Measurements from ENCODE around the gene WNK4. TPM values are rescaled to one million over a fixed set of nuclear protein-coding genes. Genes with fewer than 3 reads are reported as not detected.
A peak's percentile ranks its signal among the peaks of the same experiment; 100 is the strongest.

The WNK4 gene
- total and polyA plus RNA-seq, 8 donors, result 1.1 to 30.4 (median 2.7) TPM

GRCh38 chr17:42821176-42821575 lies 40.8 kb downstream of the WNK4 start:
- intact Hi-C loops (cut with DNase I; ENCODE audit: low total_unique reads), result no loop called here

GRCh38 chr17:42827472-42827871 lies 47.1 kb downstream of the WNK4 start:
- H3K27me3 ChIP-seq, result no peaks in the 10 kb centered on the region
- no peak overlapping the region for H3K4me3 ChIP-seq
- TF ChIP-seq EP300 (IDR thresholded peaks at IDR 0.05) (no peak), POLR2A (IDR thresholded peaks at IDR 0.05) (no peak), POLR2AphosphoS5 (IDR thresholded peaks at IDR 0.05) (no peak), CTCF (IDR thresholded peaks at IDR 0.05) (no peak)
- WGBS, 5 donors, result 89 to 100% (median 94%) methylated on average over 1 of the region's 1 CpG
- intact Hi-C loops (cut with DNase I; ENCODE audit: low total_unique reads), result no loop called here
- H3K4me1 ChIP-seq, result peaks cover 16 to 27% (median 26%) of the 10 kb centered on the region in 4 donors
- H3K36me3 ChIP-seq, result peaks cover 0 to 6% (median 1%) of the 10 kb centered on the region in 4 donors
- H3K27ac ChIP-seq, result no peak overlapping the region
- H3K9me3 ChIP-seq, result no peaks in the 10 kb centered on the region
- DNase-seq, result no peak

More at GRCh38 chr17:42821176-42821575, 40.8 kb downstream of the WNK4 start:
- TF ChIP-seq POLR2AphosphoS5 (IDR thresholded peaks at IDR 0.05) (no peak), POLR2A (IDR thresholded peaks at IDR 0.05) (no peak)
- H3K4me1 ChIP-seq, result peaks cover 12 to 36% (median 26%) of the 10 kb centered on the region in 4 donors
- H3K9me3 ChIP-seq, result no peaks in the 10 kb centered on the region
- no peak for DNase-seq
- no peak overlapping the region for H3K27ac ChIP-seq
- no peaks in the 10 kb centered on the region for H3K27me3 ChIP-seq
- no peak overlapping the region for H3K4me3 ChIP-seq
- H3K36me3 ChIP-seq, result peaks cover 38 to 68% (median 63%) of the 10 kb centered on the region in 4 donors
- WGBS, 5 donors, result 84 to 93% (median 88%) methylated on average over 7 of the region's 7 CpGs

GRCh38 chr17:42830971-42831370 lies 50.6 kb downstream of the WNK4 start:
- intact Hi-C loops (cut with DNase I; ENCODE audit: low total_unique reads), result no loop called here
- no peak for DNase-seq
- H3K4me1 ChIP-seq, result peaks cover 19 to 34% (median 33%) of the 10 kb centered on the region in 4 donors
- no peaks in the 10 kb centered on the region for H3K27me3 ChIP-seq
- H3K36me3 ChIP-seq, result peaks cover 0 to 14% (median 12%) of the 10 kb centered on the region in 4 donors
- no peaks in the 10 kb centered on the region for H3K9me3 ChIP-seq
- H3K4me3 ChIP-seq, result no peak overlapping the region
- TF ChIP-seq EP300 (IDR thresholded peaks at IDR 0.05), result no peak
- no peak for TF ChIP-seq POLR2A (IDR thresholded peaks at IDR 0.05)
- TF ChIP-seq CTCF (IDR thresholded peaks at IDR 0.05), result no peak
- no peak for TF ChIP-seq POLR2AphosphoS5 (IDR thresholded peaks at IDR 0.05)
- no peak overlapping the region for H3K27ac ChIP-seq

GRCh38 chr17:42832213-42832933 lies 52.0 kb downstream of the WNK4 start:
- Histone ChIP-seq H3K9me3 (no peaks in the 10 kb centered on the region), H3K36me3 (peaks cover 13 to 28% (median 26%) of the 10 kb centered on the region in 4 donors), H3K27me3 (no peaks in the 10 kb centered on the region), H3K27ac (peak overlapping the region; percentile 55 to 93 (median 89)), H3K4me3 (peak overlapping the region; percentile 94 to 99 (median 96)), H3K4me1 (peaks cover 19 to 36% (median 33%) of the 10 kb centered on the region in 4 donors)
- intact Hi-C loops (cut with DNase I; ENCODE audit: low total_unique reads), result no loop called here
- WGBS, 5 donors, result 43 to 48% (median 45%) methylated on average over 9 of the region's 9 CpGs
- no peak for DNase-seq
- no peak for TF ChIP-seq EP300 (IDR thresholded peaks at IDR 0.05)
- TF ChIP-seq POLR2AphosphoS5 (IDR thresholded peaks at IDR 0.05), result no peak
- TF ChIP-seq POLR2A (IDR thresholded peaks at IDR 0.05), result no peak
- TF ChIP-seq CTCF (IDR thresholded peaks at IDR 0.05), result no peak

Measured in stomach (tissue), 9 donors.